Esophagus muscularis mucosa (tissue), 4 donors: ENCODE results near the gene GIGYF1. TPM values are rescaled to one million over a fixed set of nuclear protein-coding genes. Genes with fewer than 3 reads are reported as not detected.

Experiments used
- DNase-seq: peaks from one replicate; pipeline ENCODE4 v3.0.0-alpha.2; 2017; ENCODE audit errors: extremely low spot score
- H3K27ac ChIP-seq, 4 donors: fragments of 200-600 bp; sonication (generic); replicated peaks in 1 of 4; 1 replicate in 3 of 4; 2 replicates in 1 of 4; pipeline ENCODE4 v1.5.1; 2016 to 2019; ENCODE audit warnings: mild to moderate bottlenecking in 1 of 4
- H3K27me3 ChIP-seq, 4 donors: fragments of 200-600 bp; sonication (generic); one replicate each; pipeline versions ENCODE4 v1.5.1 to v1.6.0; 2016 to 2019
- H3K36me3 ChIP-seq, 4 donors: fragments of 200-600 bp; sonication (generic); one replicate each; pipeline ENCODE4 v1.5.1; 2016 to 2019
- H3K4me1 ChIP-seq, 4 donors: fragments of 200-600 bp; sonication (generic); one replicate each; pipeline ENCODE4 v1.5.1; 2016 to 2019
- H3K4me3 ChIP-seq, 4 donors: fragments of 200-600 bp; sonication (generic); 1 replicate in 2 of 4; 2 replicates in 2 of 4; pipeline ENCODE4 v1.5.1; 2016 to 2019; ENCODE audit warnings: mild to moderate bottlenecking in 4 of 4, moderate library complexity in 1 of 4
- H3K9me3 ChIP-seq, 4 donors: fragments of 200-600 bp; sonication (generic); 1 replicate in 3 of 4; 2 replicates in 1 of 4; pipeline ENCODE4 v1.5.1; 2016 to 2019
- EP300 ChIP-seq: sonication (generic); formaldehyde crosslinking; IDR thresholded peaks from one replicate; pipeline ENCODE4 v1.6.1; 2017; ENCODE audit warnings: antibody characterized with exemption
- POLR2A ChIP-seq: fragments of 450-650 bp; IDR thresholded peaks from one replicate; pipeline ENCODE4 v1.6.1; 2017; ENCODE audit warnings: antibody characterized with exemption, moderate library complexity, mild to moderate bottlenecking, low read depth
- POLR2AphosphoS5 ChIP-seq, 2 donors: sonication (generic); formaldehyde crosslinking; IDR thresholded peaks; one replicate each; pipeline ENCODE4 v1.6.1; 2017; ENCODE audit warnings: antibody characterized with exemption in 2 of 2
- WGBS: methylation state at CpG from one replicate; pipeline ENCODE4 v1.1.5; 2018; 5-methylcytosine and 5-hydroxymethylcytosine counted together
- intact Hi-C: fragments of 100-400 bp; cut with DNase I; formaldehyde crosslinking; loops from one replicate; pipeline ENCODE4 v1.15.1; 2023
- total RNA-seq, 4 donors: library from RNA; depleted of rRNA; stranded (reverse); fragments of >200 nt; gene quantifications; one replicate each; pipeline versions ENCODE4 v1.1.0 to v1.2.1, GENCODE V29; 2016
- TF ChIP-seq, protein P1 (sequence below), 3 experiments: fragments of 200-600 bp in 2 of 3; fragments of 450-650 bp in 1 of 3; sonication (generic) in 2 of 3; IDR thresholded peaks; one replicate each; pipeline ENCODE4 v1.5.1; 2017 to 2019; ENCODE audit warnings: antibody characterized with exemption in 3 of 3, mild to moderate bottlenecking in 2 of 3, moderate library complexity in 1 of 3

GIGYF1 gene
- total RNA-seq, 4 donors from 2014 or later: 19.5 to 33.5 (median 30.9) TPM

DNA sequence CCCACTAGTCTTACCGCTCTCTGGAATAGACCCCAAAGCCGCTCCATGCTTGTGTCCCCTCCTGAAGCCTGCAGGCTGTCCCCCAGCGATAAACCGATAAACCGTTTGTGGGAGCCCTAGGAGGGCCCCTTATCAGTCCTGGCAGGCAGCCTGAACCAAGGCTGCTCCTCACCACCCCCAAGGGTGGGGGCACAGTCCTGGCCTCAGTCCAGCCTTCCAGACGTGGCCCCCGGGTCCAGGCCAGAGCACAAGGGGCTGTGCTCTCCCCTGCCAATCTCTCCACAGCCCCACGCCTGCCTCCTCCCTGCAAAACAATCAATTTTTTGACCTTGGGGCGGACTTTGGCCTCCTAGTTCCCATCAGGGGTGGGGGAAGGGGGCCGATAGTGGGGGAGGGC is 52.6 kb downstream of the GIGYF1 start, which contains the start of gene TFR2:
TFR2 (minus strand) TSS at position 90 of the 397 bp plus-strand sequence; CDS start at position 47, 43 bp downstream.
- TF ChIP-seq EP300 (no peak), POLR2AphosphoS5 (IDR thresholded peaks at IDR 0.05) (no peak), POLR2A (no peak)
- TF ChIP-seq, protein P1, sequence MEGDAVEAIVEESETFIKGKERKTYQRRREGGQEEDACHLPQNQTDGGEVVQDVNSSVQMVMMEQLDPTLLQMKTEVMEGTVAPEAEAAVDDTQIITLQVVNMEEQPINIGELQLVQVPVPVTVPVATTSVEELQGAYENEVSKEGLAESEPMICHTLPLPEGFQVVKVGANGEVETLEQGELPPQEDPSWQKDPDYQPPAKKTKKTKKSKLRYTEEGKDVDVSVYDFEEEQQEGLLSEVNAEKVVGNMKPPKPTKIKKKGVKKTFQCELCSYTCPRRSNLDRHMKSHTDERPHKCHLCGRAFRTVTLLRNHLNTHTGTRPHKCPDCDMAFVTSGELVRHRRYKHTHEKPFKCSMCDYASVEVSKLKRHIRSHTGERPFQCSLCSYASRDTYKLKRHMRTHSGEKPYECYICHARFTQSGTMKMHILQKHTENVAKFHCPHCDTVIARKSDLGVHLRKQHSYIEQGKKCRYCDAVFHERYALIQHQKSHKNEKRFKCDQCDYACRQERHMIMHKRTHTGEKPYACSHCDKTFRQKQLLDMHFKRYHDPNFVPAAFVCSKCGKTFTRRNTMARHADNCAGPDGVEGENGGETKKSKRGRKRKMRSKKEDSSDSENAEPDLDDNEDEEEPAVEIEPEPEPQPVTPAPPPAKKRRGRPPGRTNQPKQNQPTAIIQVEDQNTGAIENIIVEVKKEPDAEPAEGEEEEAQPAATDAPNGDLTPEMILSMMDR (IDR thresholded peaks at IDR 0.05): no peak
- Histone ChIP-seq H3K27me3 (peaks cover 0 to 68% (median 3%) of the 10 kb centered on the region in 4 donors), H3K36me3 (no peaks in the 10 kb centered on the region), H3K27ac (no peak within 1 kb of the TSS), H3K9me3 (no peaks in the 10 kb centered on the region), H3K4me3 (no peak within 1 kb of the TSS), H3K4me1 (no peaks in the 10 kb centered on the region)
- no peak for DNase-seq
- intact Hi-C loops: no loop called here
- 48% methylated on average over 7 of the region's 10 CpGs for WGBS

DNA sequence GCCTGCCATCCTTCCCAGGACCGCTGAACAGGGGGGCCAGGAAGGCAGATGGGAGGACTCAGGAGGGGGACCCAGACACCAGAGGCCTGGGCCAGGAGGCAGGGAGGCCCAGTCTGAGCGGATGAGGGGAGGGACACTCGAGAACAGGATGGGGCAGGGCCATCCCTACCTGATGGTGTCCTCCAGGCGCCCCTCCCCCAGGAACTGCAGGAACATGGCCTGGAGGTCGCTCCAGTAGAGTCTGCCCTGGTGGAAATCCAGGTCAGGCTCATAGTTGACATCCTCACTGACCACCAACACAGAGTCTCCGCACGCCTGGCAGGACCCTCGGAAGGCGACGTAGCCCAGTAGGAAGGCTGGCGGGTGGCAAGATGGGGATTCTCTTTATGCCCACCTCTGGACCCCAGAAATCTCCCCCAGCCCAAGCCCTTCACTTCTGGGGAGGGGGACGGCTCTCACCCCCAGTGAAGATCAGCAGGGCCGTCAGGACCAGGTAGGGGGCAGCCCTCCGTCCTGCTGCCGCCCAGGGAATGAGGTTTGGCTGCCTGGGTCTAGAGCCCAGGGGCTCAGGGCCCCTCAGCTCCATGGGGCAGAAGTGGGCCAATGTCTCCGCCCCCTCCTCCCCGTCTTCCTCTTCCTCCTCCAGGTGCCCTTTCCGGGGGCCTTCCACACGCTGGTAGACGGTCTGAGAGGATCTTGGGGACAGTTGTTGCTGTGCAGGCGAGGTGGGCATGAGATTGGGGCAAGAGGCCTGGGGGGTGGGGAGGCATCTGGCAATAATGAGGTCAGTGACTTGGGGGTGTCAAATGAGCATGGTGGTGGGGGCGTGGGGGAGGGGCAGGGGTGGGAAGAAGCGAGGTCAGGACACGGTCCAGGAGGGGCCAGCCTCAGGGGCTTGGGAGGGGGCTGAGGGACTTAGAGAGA is 53.3 kb downstream of the GIGYF1 start:
- H3K9me3 ChIP-seq: no peaks in the 10 kb centered on the region
- no peak for TF ChIP-seq POLR2AphosphoS5 (IDR thresholded peaks at IDR 0.05)
- TF ChIP-seq, protein P1 (IDR thresholded peaks at IDR 0.05): no peak
- TF ChIP-seq POLR2A: no peak
- no peak for TF ChIP-seq EP300
- no peaks in the 10 kb centered on the region for H3K4me1 ChIP-seq
- intact Hi-C loops: no loop called here
- no peak for DNase-seq
- no peak overlapping the region for H3K4me3 ChIP-seq
- H3K36me3 ChIP-seq: no peaks in the 10 kb centered on the region
- peaks cover 0 to 65% (median 3%) of the 10 kb centered on the region in 4 donors for H3K27me3 ChIP-seq
- 72% methylated on average over 11 of the region's 24 CpGs for WGBS
- H3K27ac ChIP-seq: no peak overlapping the region

DNA sequence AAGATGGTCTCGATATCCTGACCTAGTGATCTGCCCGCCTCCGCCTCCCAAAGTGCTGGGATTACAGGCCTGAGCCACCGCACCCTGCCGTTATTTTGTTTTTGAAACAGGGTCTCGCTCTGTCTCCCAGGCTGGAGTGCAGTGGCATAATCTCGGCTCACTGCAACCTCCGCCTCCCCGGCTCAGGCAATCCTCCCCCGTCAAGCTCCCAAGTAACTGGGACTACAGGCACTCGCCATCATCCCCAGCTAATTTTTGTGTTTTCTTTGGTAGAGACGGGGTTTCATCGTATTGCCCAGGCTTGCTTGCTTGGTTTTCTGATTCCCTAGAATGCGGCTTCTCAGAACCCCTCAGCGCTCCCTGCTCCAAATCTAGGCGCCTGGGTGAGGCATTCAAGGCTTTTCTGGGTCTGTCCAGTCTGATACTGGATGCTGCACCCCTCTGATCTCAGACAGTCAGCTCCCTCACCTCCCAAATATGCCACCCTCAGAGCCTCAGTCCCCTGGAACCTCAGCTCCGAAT is 54.0 kb downstream of the GIGYF1 start:
- peaks cover 0 to 65% (median 3%) of the 10 kb centered on the region in 4 donors for H3K27me3 ChIP-seq
- TF ChIP-seq, protein P1 (IDR thresholded peaks at IDR 0.05): no peak
- TF ChIP-seq POLR2AphosphoS5 (IDR thresholded peaks at IDR 0.05): no peak
- TF ChIP-seq EP300: no peak
- TF ChIP-seq POLR2A: no peak
- no peak overlapping the region for H3K4me3 ChIP-seq
- WGBS: 80% methylated on average over 17 of the region's 17 CpGs
- no peak overlapping the region for H3K27ac ChIP-seq
- no peak for DNase-seq
- no peaks in the 10 kb centered on the region for H3K36me3 ChIP-seq
- intact Hi-C loops: no loop called here
- no peaks in the 10 kb centered on the region for H3K4me1 ChIP-seq
- no peaks in the 10 kb centered on the region for H3K9me3 ChIP-seq

DNA sequence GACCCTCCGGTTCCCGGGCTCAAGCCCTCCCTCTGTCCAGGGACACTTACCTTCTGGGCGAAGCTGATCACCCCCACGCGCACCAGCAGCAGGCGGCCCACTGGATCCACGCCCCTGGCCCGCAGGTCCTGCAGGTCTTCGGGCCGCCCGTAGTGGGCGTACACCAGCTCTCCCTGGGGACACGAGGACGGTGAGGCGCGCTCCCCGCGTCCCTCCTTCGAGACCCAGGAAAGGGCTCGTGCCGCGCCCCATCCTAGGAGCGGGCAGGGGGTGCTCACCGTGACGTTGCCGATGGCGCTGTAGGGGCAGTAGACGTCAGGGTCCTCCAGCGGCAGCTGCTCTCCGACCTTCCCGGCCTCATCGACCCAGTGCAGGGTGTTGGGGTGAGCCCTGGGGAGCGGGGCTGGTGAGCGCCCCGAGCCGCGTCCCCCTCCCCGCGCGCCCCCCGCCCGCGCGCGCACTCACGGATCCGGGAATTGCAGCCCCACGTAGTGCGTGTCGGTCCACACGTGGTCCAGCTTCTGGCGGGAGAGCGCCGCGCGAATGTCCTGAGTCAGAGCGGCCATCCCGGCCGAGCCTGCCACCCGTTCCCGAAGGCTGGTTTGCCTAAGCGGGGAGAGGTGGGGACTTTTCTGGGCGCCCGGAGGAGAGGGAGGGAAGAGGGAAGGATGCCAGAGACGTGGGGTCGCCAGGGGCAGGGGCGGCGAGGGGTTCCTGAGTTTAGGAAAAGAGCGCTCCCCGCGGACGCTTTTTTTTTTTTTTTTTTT is 60.9 kb downstream of the GIGYF1 start:
- H3K9me3 ChIP-seq: no peaks in the 10 kb centered on the region
- intact Hi-C loops: no loop called here
- no peak for DNase-seq
- TF ChIP-seq POLR2AphosphoS5 (IDR thresholded peaks at IDR 0.05) (no peak), EP300 (no peak), POLR2A (no peak)
- TF ChIP-seq, protein P1 (IDR thresholded peaks at IDR 0.05): peak; percentile 28 to 45 (median 30)
- H3K36me3 ChIP-seq: no peaks in the 10 kb centered on the region
- peak overlapping the region; percentile 50 to 66 (median 52) for H3K4me3 ChIP-seq
- WGBS: 3% methylated on average over 25 of the region's 72 CpGs
- peaks cover 8 to 14% (median 13%) of the 10 kb centered on the region in 4 donors for H3K4me1 ChIP-seq
- no peak overlapping the region for H3K27ac ChIP-seq
- peaks cover 0 to 66% (median 18%) of the 10 kb centered on the region in 4 donors for H3K27me3 ChIP-seq
